Suprapubic skin (tissue), 4 donors: ENCODE measurements around the gene CCDC188.

ENCODE experiments used
- EP300 ChIP-seq: sonication (generic); formaldehyde crosslinking; IDR thresholded peaks from one replicate; pipeline ENCODE4 v1.6.1; 2017; ENCODE audit warnings: antibody characterized with exemption
- POLR2A ChIP-seq, 2 donors: fragments of 450-650 bp; IDR thresholded peaks; one replicate each; pipeline ENCODE4 v1.6.1; 2017; ENCODE audit warnings: antibody characterized with exemption in 2 of 2, mild to moderate bottlenecking in 2 of 2, moderate library complexity in 2 of 2
- POLR2AphosphoS5 ChIP-seq, 3 donors: sonication (generic); formaldehyde crosslinking; IDR thresholded peaks; one replicate each; pipeline ENCODE4 v1.6.1; 2017; ENCODE audit warnings: antibody characterized with exemption in 3 of 3
- TF ChIP-seq, protein P1 (sequence below), 2 donors: fragments of 200-600 bp in 1 of 2; fragments of 450-650 bp in 1 of 2; sonication (generic) in 1 of 2; IDR thresholded peaks; one replicate each; pipeline ENCODE4 v1.5.1; 2016 to 2019; ENCODE audit warnings: antibody characterized with exemption in 2 of 2, mild to moderate bottlenecking in 1 of 2, moderate library complexity in 1 of 2

DNA sequence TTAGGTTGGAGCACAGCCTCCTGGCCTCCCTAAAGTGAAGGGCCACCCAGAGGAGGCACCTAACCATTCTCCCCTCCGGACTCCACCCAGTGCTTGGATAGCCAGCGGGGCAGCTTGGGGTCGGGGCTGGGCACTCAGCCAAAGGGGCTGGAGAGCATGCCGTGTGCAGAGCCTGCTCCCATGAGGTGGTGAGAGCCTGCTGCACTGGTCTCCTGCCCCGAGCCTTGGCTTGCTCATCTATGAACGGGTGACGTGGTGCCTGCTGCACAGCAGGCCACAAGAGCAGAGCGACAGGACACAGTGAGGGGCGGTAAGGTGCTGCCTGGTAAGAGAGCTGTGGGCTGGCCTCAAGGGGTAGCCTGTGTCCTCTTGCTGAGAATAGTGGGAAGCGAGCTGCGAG is 14.0 kb upstream of the CCDC188 start:
- TF ChIP-seq, protein P1, sequence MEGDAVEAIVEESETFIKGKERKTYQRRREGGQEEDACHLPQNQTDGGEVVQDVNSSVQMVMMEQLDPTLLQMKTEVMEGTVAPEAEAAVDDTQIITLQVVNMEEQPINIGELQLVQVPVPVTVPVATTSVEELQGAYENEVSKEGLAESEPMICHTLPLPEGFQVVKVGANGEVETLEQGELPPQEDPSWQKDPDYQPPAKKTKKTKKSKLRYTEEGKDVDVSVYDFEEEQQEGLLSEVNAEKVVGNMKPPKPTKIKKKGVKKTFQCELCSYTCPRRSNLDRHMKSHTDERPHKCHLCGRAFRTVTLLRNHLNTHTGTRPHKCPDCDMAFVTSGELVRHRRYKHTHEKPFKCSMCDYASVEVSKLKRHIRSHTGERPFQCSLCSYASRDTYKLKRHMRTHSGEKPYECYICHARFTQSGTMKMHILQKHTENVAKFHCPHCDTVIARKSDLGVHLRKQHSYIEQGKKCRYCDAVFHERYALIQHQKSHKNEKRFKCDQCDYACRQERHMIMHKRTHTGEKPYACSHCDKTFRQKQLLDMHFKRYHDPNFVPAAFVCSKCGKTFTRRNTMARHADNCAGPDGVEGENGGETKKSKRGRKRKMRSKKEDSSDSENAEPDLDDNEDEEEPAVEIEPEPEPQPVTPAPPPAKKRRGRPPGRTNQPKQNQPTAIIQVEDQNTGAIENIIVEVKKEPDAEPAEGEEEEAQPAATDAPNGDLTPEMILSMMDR (IDR thresholded peaks at IDR 0.05) = no peak
- TF ChIP-seq EP300 (no peak), POLR2A (IDR thresholded peaks at IDR 0.05) (no peak), POLR2AphosphoS5 (IDR thresholded peaks at IDR 0.05) (no peak)
